ACC112 (cell line): ENCODE results near the gene SV2B.

ENCODE experiments used
- H2AFZ ChIP-seq: fragments of 200-600 bp; sonication (generic); one replicate; pipeline ENCODE4 v1.6.0; 2017; ENCODE audit warnings: antibody characterized with exemption, low read length; ENCODE audit not compliant: unreplicated experiment
- H3K27ac ChIP-seq: fragments of 200-600 bp; sonication (generic); 2 replicates; pipeline ENCODE4 v1.5.1; 2014; ENCODE audit warnings: low read depth, mild to moderate bottlenecking, antibody characterized with exemption, low read length, moderate library complexity
- H3K27me3 ChIP-seq: fragments of 200-600 bp; sonication (generic); 2 replicates; pipeline ENCODE4 v1.6.1; 2014; ENCODE audit warnings: mild to moderate bottlenecking, antibody characterized with exemption, low read length, moderate library complexity, mixed read lengths; ENCODE audit not compliant: insufficient read depth
- H3K36me3 ChIP-seq: fragments of 200-600 bp; sonication (generic); 2 replicates; pipeline ENCODE4 v1.6.1; 2016; ENCODE audit warnings: mild to moderate bottlenecking, antibody characterized with exemption, low read length, moderate library complexity, mixed read lengths; ENCODE audit not compliant: insufficient read depth
- H3K4me1 ChIP-seq: fragments of 200-600 bp; sonication (generic); one replicate; pipeline ENCODE4 v1.6.1; 2016; ENCODE audit warnings: low read length, mixed read lengths; ENCODE audit not compliant: insufficient read depth, unreplicated experiment, control insufficient read depth
- H3K4me3 ChIP-seq: fragments of 200-600 bp; sonication (generic); 2 replicates; pipeline ENCODE4 v1.5.1; 2014; ENCODE audit warnings: mild to moderate bottlenecking, low read depth, low read length
- H3K79me2 ChIP-seq: fragments of 200-600 bp; sonication (generic); one replicate; pipeline ENCODE4 v1.6.0; 2016; ENCODE audit warnings: low read length; ENCODE audit not compliant: control insufficient read depth, unreplicated experiment, insufficient read depth

The SV2B gene

DNA sequence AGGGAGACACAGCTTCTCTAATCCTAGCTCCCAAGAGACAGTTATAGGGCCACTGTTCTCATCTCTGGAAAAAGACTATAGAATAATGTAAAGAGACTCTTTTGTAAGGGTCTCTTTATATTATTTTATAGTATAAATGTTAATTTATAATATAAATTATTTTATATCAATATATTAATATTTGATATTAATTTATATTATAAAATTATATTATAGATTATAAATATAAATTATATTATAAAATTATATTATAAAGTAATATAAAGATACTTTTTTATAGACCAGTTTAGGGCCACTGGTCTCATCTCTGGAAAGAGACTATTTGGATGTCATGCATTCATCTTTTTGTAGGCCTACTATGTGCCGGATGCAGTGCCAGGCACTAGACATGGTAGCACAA is 53.9 kb downstream of the SV2B start:
- H3K27me3 ChIP-seq, result no peaks in the 10 kb centered on the region
- H3K36me3 ChIP-seq, result no peaks in the 10 kb centered on the region
- H2AFZ ChIP-seq, result no peak overlapping the region
- no peaks in the 10 kb centered on the region for H3K4me1 ChIP-seq
- no peak overlapping the region for H3K27ac ChIP-seq
- no peak overlapping the region for H3K4me3 ChIP-seq
- H3K79me2 ChIP-seq, result no peaks in the 10 kb centered on the region

- Histone ChIP-seq H3K36me3 (no peaks in the 10 kb centered on the region), H3K27me3 (no peaks in the 10 kb centered on the region), H3K27ac (no peak overlapping the region), H3K4me3 (no peak overlapping the region), H3K79me2 (no peaks in the 10 kb centered on the region), H2AFZ (no peak overlapping the region), H3K4me1 (no peaks in the 10 kb centered on the region)
These were observed 56.2 kb downstream of the SV2B start for GRCh38 chr15:91156175-91156726.

GRCh38 chr15:91158415-91159394 is 58.6 kb downstream of the SV2B start:
- Histone ChIP-seq H3K27ac (no peak overlapping the region), H3K79me2 (no peaks in the 10 kb centered on the region), H3K4me1 (no peaks in the 10 kb centered on the region), H3K36me3 (no peaks in the 10 kb centered on the region), H3K27me3 (no peaks in the 10 kb centered on the region), H2AFZ (no peak overlapping the region), H3K4me3 (no peak overlapping the region)

DNA sequence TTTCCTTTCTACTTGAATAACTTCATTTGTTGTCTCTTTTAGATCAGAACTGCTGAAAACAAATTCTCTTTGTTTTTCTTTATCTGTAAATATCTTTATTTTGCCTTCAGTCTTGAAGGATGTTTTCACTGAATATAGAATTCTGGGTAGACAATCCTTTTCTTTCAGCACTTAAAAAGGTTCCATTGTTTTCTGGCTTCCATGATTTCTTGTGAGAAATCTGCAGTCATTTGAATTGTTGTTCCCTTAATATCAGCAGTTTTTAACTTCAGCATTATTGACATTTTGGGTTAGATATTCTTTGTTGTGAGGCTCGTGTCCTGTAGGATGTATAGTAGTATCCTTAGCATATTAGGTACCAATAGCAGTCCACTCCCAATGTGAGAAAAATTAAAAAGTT is 65.8 kb downstream of the SV2B start:
- Histone ChIP-seq H2AFZ (no peak overlapping the region), H3K4me1 (no peaks in the 10 kb centered on the region), H3K36me3 (no peaks in the 10 kb centered on the region), H3K27ac (no peak overlapping the region), H3K27me3 (no peaks in the 10 kb centered on the region; the same call in 1 of the 2 replicates), H3K4me3 (no peak overlapping the region), H3K79me2 (no peaks in the 10 kb centered on the region)

DNA sequence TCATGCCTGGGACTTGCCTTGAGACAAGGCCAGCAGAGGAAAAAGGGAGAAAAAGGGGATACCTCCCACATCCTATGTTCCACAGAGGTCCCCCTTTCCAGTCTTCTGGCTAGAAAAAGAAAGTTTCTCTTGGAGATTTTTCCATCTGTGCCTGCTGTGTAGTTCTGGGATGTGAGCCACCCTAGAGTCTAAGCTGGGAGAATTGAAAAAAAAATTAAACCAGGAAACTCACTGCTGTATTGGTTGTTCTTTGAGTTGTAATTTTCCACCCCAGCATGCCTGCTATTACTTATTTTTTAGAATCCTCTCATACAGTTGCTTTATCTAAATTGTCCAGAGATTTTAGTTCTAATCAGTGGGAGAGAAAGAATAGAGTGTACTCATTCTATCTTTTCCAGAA is 68.4 kb downstream of the SV2B start:
- Histone ChIP-seq H3K27ac (no peak overlapping the region), H3K36me3 (no peaks in the 10 kb centered on the region), H3K4me1 (no peaks in the 10 kb centered on the region)

DNA sequence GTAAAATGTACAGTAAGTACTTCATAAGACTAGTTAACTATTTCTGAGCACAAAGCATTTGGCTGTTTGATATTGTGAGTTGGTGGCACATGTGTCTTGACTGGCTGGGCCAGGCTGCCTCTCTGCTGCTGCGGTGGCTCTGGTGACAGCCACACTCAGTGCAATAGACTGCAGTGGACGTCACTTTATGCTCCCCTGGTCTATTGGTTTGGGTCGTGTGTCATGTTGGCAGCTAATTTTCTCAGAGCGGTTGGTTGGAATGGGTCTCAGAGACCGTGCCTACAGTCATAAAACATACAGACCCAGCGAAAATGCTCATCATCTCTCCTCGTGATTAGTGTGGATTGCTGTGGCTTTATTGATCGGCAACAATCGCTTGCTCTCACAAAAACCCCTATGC is 71.3 kb downstream of the SV2B start:
- Histone ChIP-seq H3K4me1 (no peaks in the 10 kb centered on the region), H3K27me3 (no peaks in the 10 kb centered on the region; the same call in 1 of the 2 replicates), H2AFZ (no peak overlapping the region), H3K4me3 (no peak overlapping the region), H3K27ac (no peak overlapping the region), H3K36me3 (no peaks in the 10 kb centered on the region), H3K79me2 (no peaks in the 10 kb centered on the region)

More for the DNA sequence above, 68.4 kb downstream of the SV2B start:
- H3K79me2 ChIP-seq, result no peaks in the 10 kb centered on the region
- no peak overlapping the region for H3K4me3 ChIP-seq
- H2AFZ ChIP-seq, result no peak overlapping the region
- H3K27me3 ChIP-seq, result no peaks in the 10 kb centered on the region; the same call in 1 of the 2 replicates

DNA sequence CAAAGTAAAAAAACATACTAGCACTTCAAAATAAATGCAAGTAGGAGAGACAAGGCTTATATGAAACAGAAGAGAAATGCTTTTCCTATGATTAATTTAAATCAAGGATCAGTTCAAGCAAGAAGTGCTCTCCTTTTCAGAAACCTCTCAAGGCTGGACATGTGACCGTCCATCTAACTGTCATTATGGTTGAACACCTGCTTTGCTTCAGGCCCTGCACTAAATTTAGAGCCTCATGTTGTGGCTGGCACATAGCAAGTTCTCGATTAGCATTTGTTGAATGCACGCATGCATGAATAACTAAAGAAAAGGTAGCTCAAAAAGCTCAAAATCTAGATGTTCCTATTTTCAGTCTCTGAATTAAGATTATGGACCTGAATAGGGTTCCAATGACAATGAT is 82.0 kb downstream of the SV2B start:
- H3K27ac ChIP-seq, result no peak overlapping the region
- no peaks in the 10 kb centered on the region for H3K79me2 ChIP-seq
- no peak overlapping the region for H3K4me3 ChIP-seq
- H3K36me3 ChIP-seq, result no peaks in the 10 kb centered on the region
- H3K27me3 ChIP-seq, result no peaks in the 10 kb centered on the region
- H2AFZ ChIP-seq, result no peak overlapping the region
- no peaks in the 10 kb centered on the region for H3K4me1 ChIP-seq

DNA sequence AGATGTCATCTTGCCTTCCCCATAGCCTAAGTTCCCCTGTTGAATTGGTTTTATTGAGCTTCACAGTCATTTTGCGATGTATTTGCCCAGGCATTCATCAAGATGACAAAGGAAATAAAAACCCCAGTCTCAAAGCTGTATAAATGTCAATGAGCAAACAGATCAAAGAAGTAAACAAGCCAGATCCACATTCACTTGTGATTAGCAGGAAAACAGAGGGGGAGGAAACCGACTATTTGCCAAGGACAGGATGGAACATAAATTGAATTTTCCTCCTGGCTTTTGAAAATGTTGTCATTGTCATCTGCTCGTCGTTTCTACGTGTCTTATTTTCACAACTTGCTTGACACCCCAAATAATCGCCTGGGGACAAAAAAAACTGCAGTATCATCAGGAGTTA is 83.5 kb downstream of the SV2B start:
- Histone ChIP-seq H2AFZ (no peak overlapping the region), H3K4me1 (no peaks in the 10 kb centered on the region), H3K27me3 (no peaks in the 10 kb centered on the region), H3K4me3 (no peak overlapping the region), H3K36me3 (no peaks in the 10 kb centered on the region), H3K27ac (no peak overlapping the region), H3K79me2 (no peaks in the 10 kb centered on the region)

- H3K79me2 ChIP-seq, result no peaks in the 10 kb centered on the region
- H3K36me3 ChIP-seq, result no peaks in the 10 kb centered on the region
- no peak overlapping the region for H3K4me3 ChIP-seq
- H3K27me3 ChIP-seq, result no peaks in the 10 kb centered on the region
- H3K4me1 ChIP-seq, result no peaks in the 10 kb centered on the region
- H3K27ac ChIP-seq, result no peak overlapping the region
- H2AFZ ChIP-seq, result no peak overlapping the region
These were observed 84.4 kb downstream of the SV2B start for GRCh38 chr15:91184441-91184840.

GRCh38 chr15:91186904-91187656 is 87.0 kb downstream of the SV2B start:
- H3K27me3 ChIP-seq, result no peaks in the 10 kb centered on the region
- H3K4me3 ChIP-seq, result no peak overlapping the region
- no peaks in the 10 kb centered on the region for H3K4me1 ChIP-seq
- no peaks in the 10 kb centered on the region for H3K79me2 ChIP-seq
- H2AFZ ChIP-seq, result no peak overlapping the region
- H3K36me3 ChIP-seq, result no peaks in the 10 kb centered on the region
- H3K27ac ChIP-seq, result no peak overlapping the region
